OCI-LY3 (cell line): Measurements from ENCODE around the gene RGMA.

Experiments used
- H2AFZ ChIP-seq: fragments of 200-600, 300-600 bp; shearing (Covaris generic); 2 replicates; pipeline ENCODE4 v1.6.0; 2014; ENCODE audit warnings: antibody characterized with exemption, low read depth, low read length
- H3K27ac ChIP-seq: fragments of 200-600, 300-600 bp; sonication (generic); 2 replicates; pipeline ENCODE4 v1.5.1; 2014; ENCODE audit warnings: mild to moderate bottlenecking, low read length, moderate library complexity, mixed read lengths
- H3K27me3 ChIP-seq: fragments of 200-600, 300-600 bp; sonication (generic); 2 replicates; pipeline ENCODE4 v1.6.1; 2014; ENCODE audit warnings: low read depth, low read length, mixed read lengths
- H3K36me3 ChIP-seq: fragments of 200-600, 300-600 bp; sonication (generic); replicated peaks from 2 replicates; pipeline ENCODE3; 2014; ENCODE audit warnings: low read depth, low read length, mixed read lengths
- H3K4me1 ChIP-seq: fragments of 300-600, 200-600 bp; sonication (generic); 2 replicates; pipeline ENCODE4 v1.6.1; 2014; ENCODE audit warnings: low read length, mixed read lengths
- H3K4me2 ChIP-seq: fragments of 200-600, 300-600 bp; sonication (generic); 2 replicates; pipeline ENCODE4 v1.6.1; 2014; ENCODE audit warnings: low read length, mixed read lengths
- H3K4me3 ChIP-seq: fragments of 300-600, 200-600 bp; sonication (generic); 2 replicates; pipeline ENCODE4 v1.5.1; 2014; ENCODE audit warnings: antibody characterized with exemption, mild to moderate bottlenecking, low read length, moderate library complexity
- H3K79me2 ChIP-seq: fragments of 300-600, 200-600 bp; shearing (Covaris generic); 2 replicates; pipeline ENCODE4 v1.6.1; 2014; ENCODE audit warnings: mild to moderate bottlenecking, low read length, mixed read lengths
- H3K9ac ChIP-seq: fragments of 300-600, 200-600 bp; shearing (Covaris generic); 2 replicates; pipeline ENCODE4 v1.6.0; 2014; ENCODE audit warnings: mild to moderate bottlenecking, low read length, moderate library complexity
- H3K9me3 ChIP-seq: fragments of 200-600, 300-600 bp; shearing (Covaris generic); 2 replicates; pipeline ENCODE4 v1.6.1; 2014; ENCODE audit warnings: low read length, mixed read lengths; ENCODE audit not compliant: insufficient read depth
- H4K20me1 ChIP-seq: fragments of 200-600, 300-600 bp; sonication (generic); 2 replicates; pipeline ENCODE4 v1.6.1; 2016; ENCODE audit warnings: low read length, mixed read lengths; ENCODE audit not compliant: insufficient read depth
- EZH2phosphoT487 ChIP-seq: fragments of 200-600 bp; shearing (Covaris generic); IDR thresholded peaks from 2 replicates; pipeline ENCODE4 v1.6.1; 2018; ENCODE audit warnings: antibody characterized with exemption, mixed run types, low read depth
- TF ChIP-seq, protein P1 (sequence below): fragments of 200-600, 300-600 bp; sonication (generic); IDR thresholded peaks from 2 replicates; pipeline ENCODE4 v1.5.1; 2014; ENCODE audit warnings: antibody characterized with exemption, low read length, low read depth

RGMA gene, protein sequence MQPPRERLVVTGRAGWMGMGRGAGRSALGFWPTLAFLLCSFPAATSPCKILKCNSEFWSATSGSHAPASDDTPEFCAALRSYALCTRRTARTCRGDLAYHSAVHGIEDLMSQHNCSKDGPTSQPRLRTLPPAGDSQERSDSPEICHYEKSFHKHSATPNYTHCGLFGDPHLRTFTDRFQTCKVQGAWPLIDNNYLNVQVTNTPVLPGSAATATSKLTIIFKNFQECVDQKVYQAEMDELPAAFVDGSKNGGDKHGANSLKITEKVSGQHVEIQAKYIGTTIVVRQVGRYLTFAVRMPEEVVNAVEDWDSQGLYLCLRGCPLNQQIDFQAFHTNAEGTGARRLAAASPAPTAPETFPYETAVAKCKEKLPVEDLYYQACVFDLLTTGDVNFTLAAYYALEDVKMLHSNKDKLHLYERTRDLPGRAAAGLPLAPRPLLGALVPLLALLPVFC

DNA sequence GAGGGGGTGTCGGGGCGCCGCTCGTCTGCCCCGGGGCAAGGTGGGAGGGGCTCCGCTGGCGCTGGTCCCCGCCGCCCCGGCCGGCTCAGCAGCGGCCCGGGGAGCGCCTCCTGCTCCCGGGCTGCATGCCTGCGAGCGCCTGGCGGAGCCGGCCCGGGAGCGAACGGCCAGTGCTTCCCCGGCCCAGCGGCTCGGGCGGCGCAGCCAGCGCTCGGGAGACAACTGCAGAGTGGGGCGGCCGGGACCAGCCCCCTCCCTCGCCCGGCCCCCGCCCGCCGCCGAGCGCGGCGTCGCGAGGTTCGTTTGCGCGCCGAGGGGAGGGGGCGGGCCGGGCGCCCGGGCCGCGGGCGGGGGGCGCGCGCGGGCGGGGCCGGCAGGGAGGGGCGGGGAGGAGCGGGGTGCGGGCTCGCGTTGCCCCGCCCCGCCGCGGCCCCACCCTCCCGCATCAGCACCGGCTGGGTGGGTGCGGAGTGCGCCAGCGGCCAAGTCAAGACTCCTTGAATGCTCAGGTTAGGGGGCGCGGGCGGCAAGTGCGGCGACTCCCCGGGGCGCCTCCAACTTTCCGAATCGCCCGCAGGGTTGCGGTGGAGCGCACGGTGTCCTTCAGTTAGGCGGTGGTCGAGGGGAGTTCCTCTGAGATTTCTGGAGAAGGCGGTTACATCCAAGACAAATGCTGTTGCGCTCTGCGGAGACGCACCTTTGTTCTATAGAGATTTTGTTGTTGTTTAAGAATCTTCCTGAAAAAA lies at the start of gene RGMA:
Gene RGMA, minus strand, starts transcription at position 231 of the 746 bp plus-strand sequence. CDS start 279 bp downstream, outside the sequence.
- Histone ChIP-seq H3K9ac (no peak within 1 kb of the TSS), H2AFZ (no peak within 1 kb of the TSS)

DNA sequence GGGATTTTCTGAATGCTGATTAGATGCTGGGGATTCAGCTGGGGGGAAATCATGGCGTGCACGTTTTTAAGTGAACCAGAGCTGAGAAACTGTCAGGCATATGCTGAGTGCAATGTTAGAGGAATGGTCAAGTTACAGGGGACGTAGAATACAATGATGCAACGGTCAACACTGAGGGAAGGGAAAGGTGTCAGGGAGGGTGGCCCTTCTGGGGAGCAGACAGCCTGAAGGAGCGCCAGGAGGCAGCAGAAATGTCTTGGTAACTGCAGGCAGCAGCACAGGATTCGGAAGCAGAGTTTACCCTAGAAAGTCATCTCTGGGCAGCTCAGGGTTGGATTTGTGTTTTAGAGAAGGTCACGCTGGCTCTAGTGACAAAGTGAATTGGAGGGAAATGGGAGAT lies 47.6 kb upstream of the RGMA start:
- Histone ChIP-seq H3K36me3 (no peaks in the 10 kb centered on the region), H3K4me3 (no peak overlapping the region), H4K20me1 (no peaks in the 10 kb centered on the region), H3K79me2 (no peaks in the 10 kb centered on the region), H3K4me1 (no peaks in the 10 kb centered on the region), H3K27me3 (0 out of 2 replicates have a peak, but pooled peaks cover 3% of the 10 kb centered on the region), H3K4me2 (no peak overlapping the region), H2AFZ (no peak overlapping the region), H3K27ac (no peak overlapping the region), H3K9me3 (no peaks in the 10 kb centered on the region), H3K9ac (no peak overlapping the region)
- no peak for TF ChIP-seq EZH2phosphoT487
- TF ChIP-seq, protein P1, sequence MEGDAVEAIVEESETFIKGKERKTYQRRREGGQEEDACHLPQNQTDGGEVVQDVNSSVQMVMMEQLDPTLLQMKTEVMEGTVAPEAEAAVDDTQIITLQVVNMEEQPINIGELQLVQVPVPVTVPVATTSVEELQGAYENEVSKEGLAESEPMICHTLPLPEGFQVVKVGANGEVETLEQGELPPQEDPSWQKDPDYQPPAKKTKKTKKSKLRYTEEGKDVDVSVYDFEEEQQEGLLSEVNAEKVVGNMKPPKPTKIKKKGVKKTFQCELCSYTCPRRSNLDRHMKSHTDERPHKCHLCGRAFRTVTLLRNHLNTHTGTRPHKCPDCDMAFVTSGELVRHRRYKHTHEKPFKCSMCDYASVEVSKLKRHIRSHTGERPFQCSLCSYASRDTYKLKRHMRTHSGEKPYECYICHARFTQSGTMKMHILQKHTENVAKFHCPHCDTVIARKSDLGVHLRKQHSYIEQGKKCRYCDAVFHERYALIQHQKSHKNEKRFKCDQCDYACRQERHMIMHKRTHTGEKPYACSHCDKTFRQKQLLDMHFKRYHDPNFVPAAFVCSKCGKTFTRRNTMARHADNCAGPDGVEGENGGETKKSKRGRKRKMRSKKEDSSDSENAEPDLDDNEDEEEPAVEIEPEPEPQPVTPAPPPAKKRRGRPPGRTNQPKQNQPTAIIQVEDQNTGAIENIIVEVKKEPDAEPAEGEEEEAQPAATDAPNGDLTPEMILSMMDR = no peak

More for the DNA sequence above, at the start of gene RGMA:
- Histone ChIP-seq H4K20me1 (no peaks in the 10 kb centered on the region), H3K27me3 (peaks cover 35% of the 10 kb centered on the region), H3K4me3 (no peak within 1 kb of the TSS), H3K36me3 (no peaks in the 10 kb centered on the region), H3K9me3 (no peaks in the 10 kb centered on the region), H3K79me2 (no peaks in the 10 kb centered on the region), H3K27ac (no peak within 1 kb of the TSS), H3K4me1 (no peaks in the 10 kb centered on the region), H3K4me2 (no peak within 1 kb of the TSS)
- no peak for TF ChIP-seq EZH2phosphoT487
- TF ChIP-seq, protein P1 = no peak

DNA sequence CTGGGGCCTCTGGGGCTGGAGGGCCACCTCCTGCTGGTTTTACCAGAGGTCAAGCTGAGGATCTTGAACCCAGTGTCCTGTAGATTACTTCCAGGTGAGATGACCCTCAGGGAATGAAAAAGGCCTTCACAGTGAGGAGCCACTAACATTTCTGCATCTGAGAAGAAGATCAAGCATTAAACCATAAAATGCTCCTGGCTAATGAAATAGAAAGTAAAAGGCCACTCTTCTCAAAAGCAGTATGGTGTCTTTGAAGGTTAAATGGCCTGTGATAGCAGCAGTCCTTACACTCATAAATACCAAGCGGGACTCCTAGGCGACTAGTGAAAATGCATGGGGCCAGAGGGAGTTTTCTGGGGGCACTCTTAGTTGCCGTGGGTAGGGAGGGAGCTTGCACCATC lies 47.0 kb upstream of the RGMA start:
- Histone ChIP-seq H3K4me3 (no peak overlapping the region), H3K27ac (no peak overlapping the region)

More for the DNA sequence above, 47.0 kb upstream of the RGMA start:
- Histone ChIP-seq H3K36me3 (no peaks in the 10 kb centered on the region), H3K9me3 (no peaks in the 10 kb centered on the region), H3K79me2 (no peaks in the 10 kb centered on the region), H3K4me1 (no peaks in the 10 kb centered on the region), H3K27me3 (0 out of 2 replicates have a peak, but pooled peaks cover 3% of the 10 kb centered on the region), H2AFZ (no peak overlapping the region), H3K9ac (no peak overlapping the region), H3K4me2 (no peak overlapping the region), H4K20me1 (no peaks in the 10 kb centered on the region)
- TF ChIP-seq EZH2phosphoT487 = no peak
- TF ChIP-seq, protein P1 = no peak
